OCI-LY1 (cell line): ENCODE results near the gene SLC30A9.

ENCODE experiments used
- CTCF ChIP-seq: fragments of 200-600 bp; sonication (generic), shearing (Covaris generic); IDR thresholded peaks from 2 replicates; pipeline ENCODE4 v1.5.1; 2017; ENCODE audit warnings: mild to moderate bottlenecking, antibody characterized with exemption, low read length, moderate library complexity, mixed read lengths
- EZH2 ChIP-seq: fragments of 200-600 bp; sonication (generic), shearing (Covaris generic); IDR thresholded peaks from 2 replicates; pipeline ENCODE4 v1.8.0; 2017; ENCODE audit warnings: borderline replicate concordance, mixed run types, mild to moderate bottlenecking, antibody characterized with exemption, low read length, moderate library complexity, mixed read lengths

GRCh38 chr4:42070463-42070862 is 80.1 kb downstream of the SLC30A9 start:
- TF ChIP-seq CTCF: no peak
- TF ChIP-seq EZH2: no peak
